ENCODE measurements around the gene SLC17A1.

DNA sequence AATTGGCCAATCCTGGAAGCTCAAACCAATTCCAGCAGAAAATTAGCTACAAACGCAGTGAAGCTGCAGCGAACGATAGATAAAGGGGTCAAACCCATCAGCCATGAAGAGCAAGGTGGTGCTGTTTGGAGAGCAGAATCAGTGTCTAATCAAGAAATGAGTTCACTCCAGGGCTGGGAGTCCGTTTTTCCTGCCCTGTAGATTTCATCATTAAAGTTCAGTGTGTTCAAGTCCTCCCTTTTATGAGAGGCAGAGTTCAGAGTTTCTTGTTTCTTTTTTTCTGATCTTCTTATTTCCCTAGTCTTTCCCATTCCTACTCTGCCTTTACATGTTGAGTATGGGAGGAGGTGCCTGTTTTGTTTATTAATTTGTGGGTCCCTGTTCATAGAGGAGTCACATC, 30.4 kb downstream of the SLC17A1 start:
- TF ChIP-seq, protein P1, sequence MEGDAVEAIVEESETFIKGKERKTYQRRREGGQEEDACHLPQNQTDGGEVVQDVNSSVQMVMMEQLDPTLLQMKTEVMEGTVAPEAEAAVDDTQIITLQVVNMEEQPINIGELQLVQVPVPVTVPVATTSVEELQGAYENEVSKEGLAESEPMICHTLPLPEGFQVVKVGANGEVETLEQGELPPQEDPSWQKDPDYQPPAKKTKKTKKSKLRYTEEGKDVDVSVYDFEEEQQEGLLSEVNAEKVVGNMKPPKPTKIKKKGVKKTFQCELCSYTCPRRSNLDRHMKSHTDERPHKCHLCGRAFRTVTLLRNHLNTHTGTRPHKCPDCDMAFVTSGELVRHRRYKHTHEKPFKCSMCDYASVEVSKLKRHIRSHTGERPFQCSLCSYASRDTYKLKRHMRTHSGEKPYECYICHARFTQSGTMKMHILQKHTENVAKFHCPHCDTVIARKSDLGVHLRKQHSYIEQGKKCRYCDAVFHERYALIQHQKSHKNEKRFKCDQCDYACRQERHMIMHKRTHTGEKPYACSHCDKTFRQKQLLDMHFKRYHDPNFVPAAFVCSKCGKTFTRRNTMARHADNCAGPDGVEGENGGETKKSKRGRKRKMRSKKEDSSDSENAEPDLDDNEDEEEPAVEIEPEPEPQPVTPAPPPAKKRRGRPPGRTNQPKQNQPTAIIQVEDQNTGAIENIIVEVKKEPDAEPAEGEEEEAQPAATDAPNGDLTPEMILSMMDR (IDR thresholded peaks at IDR 0.05; ENCODE audit: low read depth, low read length), result no peak
- no peak for TF ChIP-seq EZH2phosphoT487 (IDR thresholded peaks at IDR 0.05; ENCODE audit: low read depth)
